HG02973 (cell line): Measurements from ENCODE around the gene HOXD12.

Experiments used
- ATAC-seq: cut with Tn5 transposase; IDR thresholded peaks from one replicate; pipeline ENCODE4 v1.9.1; 2021; ENCODE audit warnings: moderate library complexity; ENCODE audit not compliant: unreplicated experiment

Gene HOXD12

GRCh38 chr2:176105078-176105729 is 5.6 kb downstream of the HOXD12 start:
- ATAC-seq: no peak

- no peak for ATAC-seq
Measured at GRCh38 chr2:176105730-176106580, 6.4 kb downstream of the HOXD12 start.

- ATAC-seq: no peak
Measured at GRCh38 chr2:176106581-176107539, 7.3 kb downstream of the HOXD12 start, which contains the start of gene HOXD11. Gene HOXD11, plus strand, starts transcription at chr2:176107280. Its CDS starts 76 bp downstream, at chr2:176107356.

GRCh38 chr2:176107731-176108181 is 8.2 kb downstream of the HOXD12 start:
- ATAC-seq: no peak

- no peak for ATAC-seq
Measured at GRCh38 chr2:176109192-176109901, 9.8 kb downstream of the HOXD12 start.

- ATAC-seq: no peak
Measured at GRCh38 chr2:176109946-176110345, 10.4 kb downstream of the HOXD12 start.

GRCh38 chr2:176110415-176111308 is 11.1 kb downstream of the HOXD12 start:
- no peak for ATAC-seq

GRCh38 chr2:176111309-176111663 is 11.7 kb downstream of the HOXD12 start:
- ATAC-seq: no peak

GRCh38 chr2:176111846-176112374 is 12.3 kb downstream of the HOXD12 start:
- no peak for ATAC-seq

GRCh38 chr2:176112375-176113302 is 13.0 kb downstream of the HOXD12 start:
- no peak for ATAC-seq

- ATAC-seq: no peak
Measured at GRCh38 chr2:176114120-176114929, 14.7 kb downstream of the HOXD12 start.

GRCh38 chr2:176114930-176115625 is 15.5 kb downstream of the HOXD12 start:
- no peak for ATAC-seq

- no peak for ATAC-seq
Measured at GRCh38 chr2:176115883-176116813, 16.6 kb downstream of the HOXD12 start, which contains the start of gene HOXD10. Gene HOXD10, plus strand, starts transcription at chr2:176116778. Its CDS starts 56 bp downstream, at chr2:176116834.

GRCh38 chr2:176117162-176117822 is 17.7 kb downstream of the HOXD12 start:
- ATAC-seq: no peak

GRCh38 chr2:176117823-176118371 is 18.3 kb downstream of the HOXD12 start:
- no peak for ATAC-seq
